ENCODE measurements around the gene PHYHD1.

DNA sequence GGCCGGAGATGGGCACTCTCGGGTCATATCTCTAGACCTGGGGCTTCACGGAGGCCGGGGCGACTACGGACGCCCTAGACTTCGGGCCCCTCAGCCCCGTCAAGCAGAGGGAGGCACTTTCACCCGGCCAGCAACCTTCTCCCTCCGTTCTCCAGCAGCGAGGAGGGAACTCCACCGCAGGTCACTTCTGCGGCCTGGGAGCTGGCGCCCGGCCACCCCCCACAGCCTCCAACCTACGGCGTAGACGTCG lies 26.4 kb downstream of the PHYHD1 start:
- TF ChIP-seq, protein P1, sequence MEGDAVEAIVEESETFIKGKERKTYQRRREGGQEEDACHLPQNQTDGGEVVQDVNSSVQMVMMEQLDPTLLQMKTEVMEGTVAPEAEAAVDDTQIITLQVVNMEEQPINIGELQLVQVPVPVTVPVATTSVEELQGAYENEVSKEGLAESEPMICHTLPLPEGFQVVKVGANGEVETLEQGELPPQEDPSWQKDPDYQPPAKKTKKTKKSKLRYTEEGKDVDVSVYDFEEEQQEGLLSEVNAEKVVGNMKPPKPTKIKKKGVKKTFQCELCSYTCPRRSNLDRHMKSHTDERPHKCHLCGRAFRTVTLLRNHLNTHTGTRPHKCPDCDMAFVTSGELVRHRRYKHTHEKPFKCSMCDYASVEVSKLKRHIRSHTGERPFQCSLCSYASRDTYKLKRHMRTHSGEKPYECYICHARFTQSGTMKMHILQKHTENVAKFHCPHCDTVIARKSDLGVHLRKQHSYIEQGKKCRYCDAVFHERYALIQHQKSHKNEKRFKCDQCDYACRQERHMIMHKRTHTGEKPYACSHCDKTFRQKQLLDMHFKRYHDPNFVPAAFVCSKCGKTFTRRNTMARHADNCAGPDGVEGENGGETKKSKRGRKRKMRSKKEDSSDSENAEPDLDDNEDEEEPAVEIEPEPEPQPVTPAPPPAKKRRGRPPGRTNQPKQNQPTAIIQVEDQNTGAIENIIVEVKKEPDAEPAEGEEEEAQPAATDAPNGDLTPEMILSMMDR (IDR thresholded peaks at IDR 0.05; ENCODE audit: poor library complexity) = no peak
- TF ChIP-seq EZH2 (IDR thresholded peaks at IDR 0.05; ENCODE audit: borderline replicate concordance) (no peak), EZH2phosphoT487 (IDR thresholded peaks at IDR 0.05; ENCODE audit: low read depth, severe bottlenecking, unreplicated experiment) (no peak)

All from hepatocyte (in vitro differentiated cells).